ENCODE measurements around the gene PRRX2. TPM values are rescaled to one million over a fixed set of nuclear protein-coding genes. Genes with fewer than 3 reads are reported as not detected.
"Not testable (repeated sequence)": the region's sequence is repeated elsewhere in the genome, so short reads cannot be mapped to it uniquely, and the experiment has no call there.

PRRX2 gene
- total and polyA plus RNA-seq, 2 experiments from 2014 or later, result 5.8 to 8.3 TPM

DNA sequence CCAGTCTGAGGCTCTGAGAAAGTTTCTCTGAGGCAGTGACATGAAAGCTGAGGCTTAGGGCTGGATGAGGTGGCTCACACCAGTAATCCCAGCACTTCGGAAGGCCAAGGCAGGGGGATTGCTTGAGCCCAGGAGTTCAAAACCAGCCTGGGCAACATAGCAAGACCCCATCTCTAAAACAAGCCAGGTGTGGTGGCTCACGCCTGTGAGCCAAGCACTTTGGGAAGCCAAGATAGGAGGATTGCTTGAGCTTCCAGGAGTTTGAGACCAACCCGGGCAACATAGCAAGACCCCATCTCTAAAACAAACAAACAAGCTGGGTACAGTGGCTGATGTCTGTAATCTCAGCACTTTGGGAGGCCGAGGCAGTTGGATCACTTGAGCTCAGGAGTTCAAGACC, 83.6 kb downstream of the PRRX2 start:
- H3K27me3 ChIP-seq (ENCODE audit: insufficient read depth); H3K27ac ChIP-seq (ENCODE audit: low read depth); H3K27ac Mint-ChIP-seq; H2AFZ ChIP-seq; H3K4me1 ChIP-seq (ENCODE audit: insufficient read depth); H3K4me3 ChIP-seq; DNase-seq (ENCODE audit: low spot score); H3K4me3 Mint-ChIP-seq; H3K9me2 ChIP-seq (ENCODE audit: insufficient read depth); H4K20me1 ChIP-seq (replicated peaks; ENCODE audit: insufficient read depth); H3K79me2 ChIP-seq (replicated peaks; ENCODE audit: insufficient read depth); H3K9me3 Mint-ChIP-seq; H3K27me3 Mint-ChIP-seq (ENCODE audit: insufficient read depth, low read depth, poor library complexity); ATAC-seq; H3K4me2 ChIP-seq; H3K36me3 ChIP-seq (ENCODE audit: insufficient read depth); H3F3A ChIP-seq (replicated peaks; ENCODE audit: low read depth); H3K36me3 Mint-ChIP-seq (ENCODE audit: low read depth): not testable (repeated sequence)
- peaks cover 17% of the 10 kb centered on the region for H3K4me1 Mint-ChIP-seq

DNA sequence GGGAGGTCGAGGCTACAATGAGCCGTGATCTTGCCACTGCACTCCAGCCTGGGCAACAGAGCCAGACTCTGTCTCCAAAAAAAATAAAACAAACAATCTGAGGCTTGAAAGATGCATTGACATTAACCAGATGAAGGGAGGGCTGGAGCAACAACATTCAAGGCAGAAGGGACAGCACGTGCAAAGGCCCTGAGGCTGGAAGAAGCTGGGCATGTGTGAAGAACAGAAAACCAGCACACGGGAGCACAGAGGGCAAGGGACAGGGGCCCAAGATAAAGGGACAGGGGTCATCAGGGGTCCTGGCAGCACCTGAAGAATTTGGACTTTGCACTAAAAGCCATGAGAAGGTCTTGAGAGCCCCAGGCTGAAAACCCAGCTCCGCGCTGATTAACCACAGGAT, 84.1 kb downstream of the PRRX2 start:
- Histone ChIP-seq H3K4me2 (no peak overlapping the region), H2AFZ (no peak overlapping the region), H4K20me1 (replicated peaks; ENCODE audit: insufficient read depth) (no peaks in the 10 kb centered on the region), H3K79me2 (replicated peaks; ENCODE audit: insufficient read depth) (no peaks in the 10 kb centered on the region), H3K4me1 (ENCODE audit: insufficient read depth) (peaks cover 9% of the 10 kb centered on the region), H3F3A (replicated peaks; ENCODE audit: low read depth) (0 out of 2 replicates have a peak, but pooled peaks cover 4% of the 10 kb centered on the region), H3K9me2 (ENCODE audit: insufficient read depth) (no peaks in the 10 kb centered on the region), H3K36me3 (ENCODE audit: insufficient read depth) (no peaks in the 10 kb centered on the region), H3K4me3 (no peak overlapping the region), H3K27me3 (ENCODE audit: insufficient read depth) (no peaks in the 10 kb centered on the region), H3K27ac (ENCODE audit: low read depth) (no peak overlapping the region)
- no peak overlapping the region for H3K27ac Mint-ChIP-seq
- ATAC-seq, result no peak
- DNase-seq (ENCODE audit: low spot score), result no peak
- no peak overlapping the region for H3K4me3 Mint-ChIP-seq
- H3K9me3 Mint-ChIP-seq, result no peaks in the 10 kb centered on the region
- no peaks in the 10 kb centered on the region for H3K36me3 Mint-ChIP-seq (ENCODE audit: low read depth)
- H3K27me3 Mint-ChIP-seq (ENCODE audit: insufficient read depth, low read depth, poor library complexity), result peaks cover 9% of the 10 kb centered on the region
- peaks cover 17% of the 10 kb centered on the region for H3K4me1 Mint-ChIP-seq
- TF ChIP-seq, protein P1, sequence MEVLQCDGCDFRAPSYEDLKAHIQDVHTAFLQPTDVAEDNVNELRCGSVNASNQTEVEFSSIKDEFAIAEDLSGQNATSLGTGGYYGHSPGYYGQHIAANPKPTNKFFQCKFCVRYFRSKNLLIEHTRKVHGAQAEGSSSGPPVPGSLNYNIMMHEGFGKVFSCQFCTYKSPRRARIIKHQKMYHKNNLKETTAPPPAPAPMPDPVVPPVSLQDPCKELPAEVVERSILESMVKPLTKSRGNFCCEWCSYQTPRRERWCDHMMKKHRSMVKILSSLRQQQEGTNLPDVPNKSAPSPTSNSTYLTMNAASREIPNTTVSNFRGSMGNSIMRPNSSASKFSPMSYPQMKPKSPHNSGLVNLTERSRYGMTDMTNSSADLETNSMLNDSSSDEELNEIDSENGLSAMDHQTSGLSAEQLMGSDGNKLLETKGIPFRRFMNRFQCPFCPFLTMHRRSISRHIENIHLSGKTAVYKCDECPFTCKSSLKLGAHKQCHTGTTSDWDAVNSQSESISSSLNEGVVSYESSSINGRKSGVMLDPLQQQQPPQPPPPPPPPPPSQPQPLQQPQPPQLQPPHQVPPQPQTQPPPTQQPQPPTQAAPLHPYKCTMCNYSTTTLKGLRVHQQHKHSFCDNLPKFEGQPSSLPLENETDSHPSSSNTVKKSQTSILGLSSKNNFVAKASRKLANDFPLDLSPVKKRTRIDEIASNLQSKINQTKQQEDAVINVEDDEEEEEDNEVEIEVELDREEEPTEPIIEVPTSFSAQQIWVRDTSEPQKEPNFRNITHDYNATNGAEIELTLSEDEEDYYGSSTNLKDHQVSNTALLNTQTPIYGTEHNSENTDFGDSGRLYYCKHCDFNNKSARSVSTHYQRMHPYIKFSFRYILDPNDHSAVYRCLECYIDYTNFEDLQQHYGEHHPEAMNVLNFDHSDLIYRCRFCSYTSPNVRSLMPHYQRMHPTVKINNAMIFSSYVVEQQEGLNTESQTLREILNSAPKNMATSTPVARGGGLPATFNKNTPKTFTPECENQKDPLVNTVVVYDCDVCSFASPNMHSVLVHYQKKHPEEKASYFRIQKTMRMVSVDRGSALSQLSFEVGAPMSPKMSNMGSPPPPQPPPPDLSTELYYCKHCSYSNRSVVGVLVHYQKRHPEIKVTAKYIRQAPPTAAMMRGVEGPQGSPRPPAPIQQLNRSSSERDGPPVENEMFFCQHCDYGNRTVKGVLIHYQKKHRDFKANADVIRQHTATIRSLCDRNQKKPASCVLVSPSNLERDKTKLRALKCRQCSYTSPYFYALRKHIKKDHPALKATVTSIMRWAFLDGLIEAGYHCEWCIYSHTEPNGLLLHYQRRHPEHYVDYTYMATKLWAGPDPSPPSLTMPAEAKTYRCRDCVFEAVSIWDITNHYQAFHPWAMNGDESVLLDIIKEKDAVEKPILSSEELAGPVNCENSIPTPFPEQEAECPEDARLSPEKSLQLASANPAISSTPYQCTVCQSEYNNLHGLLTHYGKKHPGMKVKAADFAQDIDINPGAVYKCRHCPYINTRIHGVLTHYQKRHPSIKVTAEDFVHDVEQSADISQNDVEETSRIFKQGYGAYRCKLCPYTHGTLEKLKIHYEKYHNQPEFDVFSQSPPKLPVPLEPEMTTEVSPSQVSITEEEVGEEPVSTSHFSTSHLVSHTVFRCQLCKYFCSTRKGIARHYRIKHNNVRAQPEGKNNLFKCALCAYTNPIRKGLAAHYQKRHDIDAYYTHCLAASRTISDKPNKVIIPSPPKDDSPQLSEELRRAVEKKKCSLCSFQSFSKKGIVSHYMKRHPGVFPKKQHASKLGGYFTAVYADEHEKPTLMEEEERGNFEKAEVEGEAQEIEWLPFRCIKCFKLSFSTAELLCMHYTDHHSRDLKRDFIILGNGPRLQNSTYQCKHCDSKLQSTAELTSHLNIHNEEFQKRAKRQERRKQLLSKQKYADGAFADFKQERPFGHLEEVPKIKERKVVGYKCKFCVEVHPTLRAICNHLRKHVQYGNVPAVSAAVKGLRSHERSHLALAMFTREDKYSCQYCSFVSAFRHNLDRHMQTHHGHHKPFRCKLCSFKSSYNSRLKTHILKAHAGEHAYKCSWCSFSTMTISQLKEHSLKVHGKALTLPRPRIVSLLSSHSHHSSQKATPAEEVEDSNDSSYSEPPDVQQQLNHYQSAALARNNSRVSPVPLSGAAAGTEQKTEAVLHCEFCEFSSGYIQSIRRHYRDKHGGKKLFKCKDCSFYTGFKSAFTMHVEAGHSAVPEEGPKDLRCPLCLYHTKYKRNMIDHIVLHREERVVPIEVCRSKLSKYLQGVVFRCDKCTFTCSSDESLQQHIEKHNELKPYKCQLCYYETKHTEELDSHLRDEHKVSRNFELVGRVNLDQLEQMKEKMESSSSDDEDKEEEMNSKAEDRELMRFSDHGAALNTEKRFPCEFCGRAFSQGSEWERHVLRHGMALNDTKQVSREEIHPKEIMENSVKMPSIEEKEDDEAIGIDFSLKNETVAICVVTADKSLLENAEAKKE (CRISPR knock-in tag; IDR thresholded peaks at IDR 0.05), result no peak
- no peak for TF ChIP-seq STAT1 (IDR thresholded peaks at IDR 0.05; ENCODE audit: unreplicated experiment)
- no peak for TF ChIP-seq NANOG (IDR thresholded peaks at IDR 0.05; ENCODE audit: borderline replicate concordance)
- no peak for TF ChIP-seq ZNF331 (CRISPR knock-in tag; IDR thresholded peaks at IDR 0.05; ENCODE audit: low read depth)
- TF ChIP-seq, protein P2, sequence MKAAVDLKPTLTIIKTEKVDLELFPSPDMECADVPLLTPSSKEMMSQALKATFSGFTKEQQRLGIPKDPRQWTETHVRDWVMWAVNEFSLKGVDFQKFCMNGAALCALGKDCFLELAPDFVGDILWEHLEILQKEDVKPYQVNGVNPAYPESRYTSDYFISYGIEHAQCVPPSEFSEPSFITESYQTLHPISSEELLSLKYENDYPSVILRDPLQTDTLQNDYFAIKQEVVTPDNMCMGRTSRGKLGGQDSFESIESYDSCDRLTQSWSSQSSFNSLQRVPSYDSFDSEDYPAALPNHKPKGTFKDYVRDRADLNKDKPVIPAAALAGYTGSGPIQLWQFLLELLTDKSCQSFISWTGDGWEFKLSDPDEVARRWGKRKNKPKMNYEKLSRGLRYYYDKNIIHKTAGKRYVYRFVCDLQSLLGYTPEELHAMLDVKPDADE (IDR thresholded peaks at IDR 0.05), result no peak
- TF ChIP-seq JUNB (IDR thresholded peaks at IDR 0.05; ENCODE audit: unreplicated experiment), result no peak
- no peak for TF ChIP-seq CREB1 (CRISPR knock-in tag; IDR thresholded peaks at IDR 0.05; ENCODE audit: low read depth)
- TF ChIP-seq, protein P3, sequence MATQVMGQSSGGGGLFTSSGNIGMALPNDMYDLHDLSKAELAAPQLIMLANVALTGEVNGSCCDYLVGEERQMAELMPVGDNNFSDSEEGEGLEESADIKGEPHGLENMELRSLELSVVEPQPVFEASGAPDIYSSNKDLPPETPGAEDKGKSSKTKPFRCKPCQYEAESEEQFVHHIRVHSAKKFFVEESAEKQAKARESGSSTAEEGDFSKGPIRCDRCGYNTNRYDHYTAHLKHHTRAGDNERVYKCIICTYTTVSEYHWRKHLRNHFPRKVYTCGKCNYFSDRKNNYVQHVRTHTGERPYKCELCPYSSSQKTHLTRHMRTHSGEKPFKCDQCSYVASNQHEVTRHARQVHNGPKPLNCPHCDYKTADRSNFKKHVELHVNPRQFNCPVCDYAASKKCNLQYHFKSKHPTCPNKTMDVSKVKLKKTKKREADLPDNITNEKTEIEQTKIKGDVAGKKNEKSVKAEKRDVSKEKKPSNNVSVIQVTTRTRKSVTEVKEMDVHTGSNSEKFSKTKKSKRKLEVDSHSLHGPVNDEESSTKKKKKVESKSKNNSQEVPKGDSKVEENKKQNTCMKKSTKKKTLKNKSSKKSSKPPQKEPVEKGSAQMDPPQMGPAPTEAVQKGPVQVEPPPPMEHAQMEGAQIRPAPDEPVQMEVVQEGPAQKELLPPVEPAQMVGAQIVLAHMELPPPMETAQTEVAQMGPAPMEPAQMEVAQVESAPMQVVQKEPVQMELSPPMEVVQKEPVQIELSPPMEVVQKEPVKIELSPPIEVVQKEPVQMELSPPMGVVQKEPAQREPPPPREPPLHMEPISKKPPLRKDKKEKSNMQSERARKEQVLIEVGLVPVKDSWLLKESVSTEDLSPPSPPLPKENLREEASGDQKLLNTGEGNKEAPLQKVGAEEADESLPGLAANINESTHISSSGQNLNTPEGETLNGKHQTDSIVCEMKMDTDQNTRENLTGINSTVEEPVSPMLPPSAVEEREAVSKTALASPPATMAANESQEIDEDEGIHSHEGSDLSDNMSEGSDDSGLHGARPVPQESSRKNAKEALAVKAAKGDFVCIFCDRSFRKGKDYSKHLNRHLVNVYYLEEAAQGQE (IDR thresholded peaks at IDR 0.05; ENCODE audit: unreplicated experiment), result no peak
- TF ChIP-seq, protein P4, sequence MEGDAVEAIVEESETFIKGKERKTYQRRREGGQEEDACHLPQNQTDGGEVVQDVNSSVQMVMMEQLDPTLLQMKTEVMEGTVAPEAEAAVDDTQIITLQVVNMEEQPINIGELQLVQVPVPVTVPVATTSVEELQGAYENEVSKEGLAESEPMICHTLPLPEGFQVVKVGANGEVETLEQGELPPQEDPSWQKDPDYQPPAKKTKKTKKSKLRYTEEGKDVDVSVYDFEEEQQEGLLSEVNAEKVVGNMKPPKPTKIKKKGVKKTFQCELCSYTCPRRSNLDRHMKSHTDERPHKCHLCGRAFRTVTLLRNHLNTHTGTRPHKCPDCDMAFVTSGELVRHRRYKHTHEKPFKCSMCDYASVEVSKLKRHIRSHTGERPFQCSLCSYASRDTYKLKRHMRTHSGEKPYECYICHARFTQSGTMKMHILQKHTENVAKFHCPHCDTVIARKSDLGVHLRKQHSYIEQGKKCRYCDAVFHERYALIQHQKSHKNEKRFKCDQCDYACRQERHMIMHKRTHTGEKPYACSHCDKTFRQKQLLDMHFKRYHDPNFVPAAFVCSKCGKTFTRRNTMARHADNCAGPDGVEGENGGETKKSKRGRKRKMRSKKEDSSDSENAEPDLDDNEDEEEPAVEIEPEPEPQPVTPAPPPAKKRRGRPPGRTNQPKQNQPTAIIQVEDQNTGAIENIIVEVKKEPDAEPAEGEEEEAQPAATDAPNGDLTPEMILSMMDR (conservative IDR thresholded peaks at IDR 0.05; ENCODE audit: low read depth in 2 of 2), result no peak
- no peak for TF ChIP-seq POLR2AphosphoS5 (IDR thresholded peaks at IDR 0.05; ENCODE audit: low read depth)

Measured in GM23338 (cell line).